H9 (cell line): Measurements from ENCODE around the gene CEP89. TPM values are rescaled to one million over a fixed set of nuclear protein-coding genes. Genes with fewer than 3 reads are reported as not detected.
A peak's percentile ranks its signal among the peaks of the same experiment; 100 is the strongest.

Experiments used
- DNase-seq: peaks from one replicate; pipeline ENCODE4 v3.0.0-alpha.2; 2017
- H2AFZ ChIP-seq: one replicate; pipeline ENCODE4 v1.6.1; 2013; ENCODE audit warnings: mild to moderate bottlenecking, low read length, control low read depth, moderate library complexity
- H2AK5ac ChIP-seq: 2 replicates; pipeline ENCODE4 v1.6.1; 2013; ENCODE audit warnings: low read length, control low read depth, mixed read lengths; ENCODE audit not compliant: insufficient read length
- H2BK120ac ChIP-seq: one replicate; pipeline ENCODE4 v1.6.1; 2013; ENCODE audit warnings: low read depth, mild to moderate bottlenecking, low read length, control low read depth, inconsistent platforms; ENCODE audit not compliant: poor library complexity, severe bottlenecking
- H2BK12ac ChIP-seq: 2 replicates; pipeline ENCODE4 v1.6.1; 2013; ENCODE audit warnings: low read length, control low read depth, mixed read lengths, low read depth; ENCODE audit not compliant: insufficient read length
- H2BK15ac ChIP-seq: 2 replicates; pipeline ENCODE4 v1.6.1; 2013; ENCODE audit warnings: low read depth, low read length, control low read depth
- H2BK20ac ChIP-seq: one replicate; pipeline ENCODE4 v1.6.1; 2013; ENCODE audit warnings: low read depth, mild to moderate bottlenecking, low read length, control low read depth, inconsistent platforms; ENCODE audit not compliant: poor library complexity, severe bottlenecking
- H2BK5ac ChIP-seq: 2 replicates; pipeline ENCODE4 v1.6.1; 2013; ENCODE audit warnings: low read length, control low read depth, mixed read lengths; ENCODE audit not compliant: insufficient read length
- H3K14ac ChIP-seq: 2 replicates; pipeline ENCODE4 v1.6.1; 2013; ENCODE audit warnings: low read length, control low read depth; ENCODE audit not compliant: insufficient read depth
- H3K18ac ChIP-seq: 2 replicates; pipeline ENCODE4 v1.6.1; 2013; ENCODE audit warnings: low read depth, mild to moderate bottlenecking, mixed read lengths, low read length, control low read depth; ENCODE audit not compliant: insufficient read length
- H3K23ac ChIP-seq: 2 replicates; pipeline ENCODE4 v1.6.1; 2013; ENCODE audit warnings: low read length, control low read depth, mixed read lengths, low read depth; ENCODE audit not compliant: insufficient read length
- H3K23me2 ChIP-seq: 2 replicates; pipeline ENCODE4 v1.6.1; 2013; ENCODE audit warnings: low read depth, mild to moderate bottlenecking, mixed read lengths, low read length, control low read depth; ENCODE audit not compliant: insufficient read length, poor library complexity, severe bottlenecking
- H3K27ac ChIP-seq: 2 replicates; pipeline ENCODE4 v1.5.1; 2013; ENCODE audit warnings: low read length, control low read depth, mixed read lengths, low read depth; ENCODE audit not compliant: insufficient read length
- H3K27me3 ChIP-seq: 2 replicates; pipeline ENCODE4 v1.6.1; 2013; ENCODE audit warnings: low read length, control low read depth, inconsistent platforms; ENCODE audit not compliant: insufficient read depth
- H3K4ac ChIP-seq: 2 replicates; pipeline ENCODE4 v1.6.1; 2013; ENCODE audit warnings: low read depth, mild to moderate bottlenecking, control low read depth, inconsistent platforms, low read length, moderate library complexity
- H3K4me1 ChIP-seq: 2 replicates; pipeline ENCODE4 v1.6.1; 2013; ENCODE audit warnings: low read length, control low read depth, inconsistent platforms; ENCODE audit not compliant: insufficient read depth
- H3K4me2 ChIP-seq: 2 replicates; pipeline ENCODE4 v1.6.1; 2013; ENCODE audit warnings: low read length, control low read depth, mixed read lengths; ENCODE audit not compliant: insufficient read length, insufficient read depth
- H3K56ac ChIP-seq: 2 replicates; pipeline ENCODE4 v1.6.1; 2013; ENCODE audit warnings: low read depth, mild to moderate bottlenecking, mixed read lengths, low read length, control low read depth; ENCODE audit not compliant: insufficient read length
- H3K79me1 ChIP-seq: 2 replicates; pipeline ENCODE4 v1.6.1; 2013; ENCODE audit warnings: low read depth, mild to moderate bottlenecking, moderate library complexity, low read length, control low read depth, inconsistent platforms; ENCODE audit not compliant: insufficient read depth, poor library complexity, severe bottlenecking
- H3K79me2 ChIP-seq: 2 replicates; pipeline ENCODE4 v1.6.1; 2013; ENCODE audit warnings: low read length, control low read depth, inconsistent platforms; ENCODE audit not compliant: insufficient read depth
- H3K9ac ChIP-seq: 2 replicates; pipeline ENCODE4 v1.6.1; 2013; ENCODE audit warnings: low read length, control low read depth, mixed read lengths; ENCODE audit not compliant: insufficient read length; ENCODE audit errors: extremely low read depth
- H3K9me3 ChIP-seq: one replicate; pipeline ENCODE4 v1.6.1; 2013; ENCODE audit warnings: low read depth, low read length, inconsistent platforms; ENCODE audit not compliant: control insufficient read depth
- H3T11ph ChIP-seq: one replicate; pipeline ENCODE4 v1.6.1; 2013; ENCODE audit warnings: mild to moderate bottlenecking, low read length, control low read depth, inconsistent platforms
- H4K20me1 ChIP-seq: one replicate; pipeline ENCODE4 v1.6.1; 2013; ENCODE audit not compliant: control insufficient read depth, insufficient read length, insufficient read depth
- H4K5ac ChIP-seq: 2 replicates; pipeline ENCODE4 v1.6.1; 2013; ENCODE audit warnings: low read depth, mild to moderate bottlenecking, mixed read lengths, low read length, control low read depth; ENCODE audit not compliant: insufficient read length
- H4K8ac ChIP-seq: replicated peaks from 2 replicates; pipeline ENCODE4 v1.6.1; 2013; ENCODE audit warnings: low read length, control low read depth, mixed read lengths, low read depth; ENCODE audit not compliant: insufficient read length
- H4K91ac ChIP-seq: 2 replicates; pipeline ENCODE4 v1.6.1; 2013; ENCODE audit warnings: low read depth, mild to moderate bottlenecking, moderate library complexity, mixed read lengths, low read length, control low read depth; ENCODE audit not compliant: insufficient read length
- H3K27ac Mint-ChIP-seq, 3 experiments: 2 replicates in 2 of 3; 3 replicates in 1 of 3; pipeline ENCODE4 v1.8.0; 2020 to 2021; ENCODE audit warnings: mixed read lengths in 3 of 3, mild to moderate bottlenecking in 1 of 3, moderate library complexity in 1 of 3
- H3K27me3 Mint-ChIP-seq: 2 replicates; pipeline ENCODE4 v1.8.0; 2021; ENCODE audit warnings: low read depth, mild to moderate bottlenecking, moderate library complexity, mixed read lengths
- H3K36me3 Mint-ChIP-seq, 3 experiments: 2 replicates in 2 of 3; 3 replicates in 1 of 3; pipeline ENCODE4 v1.8.0; 2020 to 2021; ENCODE audit warnings: low read depth in 3 of 3, mixed read lengths in 3 of 3; ENCODE audit not compliant: insufficient read depth in 1 of 3
- H3K4me1 Mint-ChIP-seq, 2 experiments: 2 replicates each; pipeline ENCODE4 v1.8.0; 2020; ENCODE audit warnings: mixed read lengths in 2 of 2
- H3K4me3 Mint-ChIP-seq, 2 experiments: 2 replicates in 1 of 2; 3 replicates in 1 of 2; pipeline ENCODE4 v1.8.0; 2020 to 2021; ENCODE audit warnings: mild to moderate bottlenecking in 2 of 2, mixed read lengths in 2 of 2, moderate library complexity in 1 of 2
- H3K9me3 Mint-ChIP-seq, 2 experiments: 2 replicates in 1 of 2; 3 replicates in 1 of 2; pipeline ENCODE4 v1.8.0; 2020; ENCODE audit warnings: mild to moderate bottlenecking in 2 of 2, mixed read lengths in 2 of 2, moderate library complexity in 1 of 2
- CTCF ChIP-seq: fragments of 200-600 bp; sonication (generic); conservative IDR thresholded peaks from 3 replicates; pipeline ENCODE4 v1.8.0; 2021; ENCODE audit warnings: antibody characterized with exemption, mild to moderate bottlenecking
- WGBS: extraction: QIAGEN DNeasy Blood & Tissue Kit; methylation state at CpG from one replicate; pipeline ENCODE4 v1.1.7; 2013; ENCODE audit warnings: missing lambda C conversion rate, low lambda C conversion rate, mixed read lengths; ENCODE audit not compliant: insufficient read length; ENCODE audit errors: extremely low coverage; 5-methylcytosine and 5-hydroxymethylcytosine counted together
- total RNA-seq: library from RNA; stranded (reverse); gene quantifications from 2 replicates; pipeline ENCODE4 v1.2.1, GENCODE V29; 2021

The CEP89 gene
- total RNA-seq, 1 experiment from 2014 or later: 22.1 TPM

GRCh38 chr19:32969549-32969948, 2.2 kb downstream of the CEP89 start:
- no peak overlapping the region for H4K8ac ChIP-seq
- H3K9ac ChIP-seq: no peak overlapping the region
- no peak overlapping the region for H3K18ac ChIP-seq
- H3K4me2 ChIP-seq: no peak overlapping the region
- H3K27ac ChIP-seq: no peak overlapping the region
- no peaks in the 10 kb centered on the region for H3K27me3 ChIP-seq
- H2AFZ ChIP-seq: no peak overlapping the region
- H3K36me3 Mint-ChIP-seq: peaks cover 5 to 20% (median 9%) of the 10 kb centered on the region in 3 experiments; a peak in 6 of 7 replicates
- H4K20me1 ChIP-seq: no peaks in the 10 kb centered on the region
- no peak for DNase-seq
- peaks cover 3% of the 10 kb centered on the region for H3K23me2 ChIP-seq
- no peaks in the 10 kb centered on the region for H3K4me1 ChIP-seq
- H2BK5ac ChIP-seq: no peak overlapping the region
- no peaks in the 10 kb centered on the region for H3K79me1 ChIP-seq
- no peak overlapping the region for H2BK120ac ChIP-seq
- no peak overlapping the region for H2BK12ac ChIP-seq
- no peaks in the 10 kb centered on the region; a peak in 1 of 5 replicates for H3K9me3 Mint-ChIP-seq
- no peak overlapping the region for H4K5ac ChIP-seq
- H3K14ac ChIP-seq: no peak overlapping the region
- no peak overlapping the region for H3T11ph ChIP-seq
- peak overlapping the region; percentile 11 to 59; a peak in 2 of 5 replicates for H3K4me3 Mint-ChIP-seq
- no peak overlapping the region for H2BK15ac ChIP-seq
- peaks cover 4 to 5% of the 10 kb centered on the region in 2 experiments for H3K4me1 Mint-ChIP-seq
- WGBS: no CpG with 5 or more reads among the region's 10 CpGs
- H3K56ac ChIP-seq: no peak overlapping the region
- H3K79me2 ChIP-seq: peaks cover 3% of the 10 kb centered on the region; the same call in 1 of the 2 replicates
- no peak overlapping the region for H3K27ac Mint-ChIP-seq
- no peak overlapping the region for H3K23ac ChIP-seq
- H2AK5ac ChIP-seq: no peak overlapping the region
- TF ChIP-seq CTCF: no peak
- no peaks in the 10 kb centered on the region for H3K9me3 ChIP-seq
- H2BK20ac ChIP-seq: no peak overlapping the region
- H3K27me3 Mint-ChIP-seq: no peaks in the 10 kb centered on the region
- H3K4ac ChIP-seq: no peak overlapping the region
- no peak overlapping the region for H4K91ac ChIP-seq
